Mammary epithelial cell (primary cell): ENCODE measurements around the gene SRRM5.

Experiments used
- CTCF ChIP-seq, 2 donors: IDR thresholded peaks in 1 of 2; conservative IDR thresholded peaks in 1 of 2; 2 replicates each; pipeline ENCODE4 v1.5.1; 2011 to 2012; ENCODE audit warnings: inconsistent platforms in 2 of 2, low read length in 2 of 2, mild to moderate bottlenecking in 2 of 2, control low read depth in 1 of 2, low read depth in 1 of 2; ENCODE audit not compliant: insufficient read depth in 1 of 2; ENCODE audit errors: extremely low read depth in 1 of 2
- EZH2 ChIP-seq: IDR thresholded peaks from 2 replicates; pipeline ENCODE4 v1.6.1; 2012; ENCODE audit warnings: low read length, inconsistent platforms, borderline replicate concordance

GRCh38 chr19:43616306-43616705 is 4.4 kb downstream of the SRRM5 start:
- TF ChIP-seq EZH2, result no peak
- no peak for TF ChIP-seq CTCF (conservative IDR thresholded peaks at IDR 0.05 in 1 of 2, IDR thresholded peaks at IDR 0.05 in 1 of 2; ENCODE audit: extremely low read depth in 1 of 2, insufficient read depth in 1 of 2, low read depth in 1 of 2, low read length in 2 of 2)
